WTC11 (cell line): ENCODE measurements around the gene QARS1. TPM values are rescaled to one million over a fixed set of nuclear protein-coding genes. Genes with fewer than 3 reads are reported as not detected.
A peak's percentile ranks its signal among the peaks of the same experiment; 100 is the strongest.

Experiments used
- AR ChIP-seq: fragments of 250-450 bp; sonication (Bioruptor Pico); IDR thresholded peaks from 2 replicates; pipeline ENCODE4 v1.9.0; 2021; ENCODE audit warnings: mild to moderate bottlenecking
- ATF6 ChIP-seq: sonication (generic); formaldehyde crosslinking; IDR thresholded peaks from 2 replicates; pipeline ENCODE4 v1.8.1; 2023; ENCODE audit warnings: mild to moderate bottlenecking, missing genetic modification reagents
- CBFB ChIP-seq: sonication (generic); formaldehyde crosslinking; IDR thresholded peaks from 2 replicates; pipeline ENCODE4 v1.8.1; 2022; ENCODE audit warnings: mild to moderate bottlenecking, low read depth, missing genetic modification reagents
- ETV6 ChIP-seq: sonication (generic); formaldehyde crosslinking; IDR thresholded peaks from 2 replicates; pipeline ENCODE4 v1.8.1; 2022; ENCODE audit warnings: mild to moderate bottlenecking, missing genetic modification reagents
- FOXP1 ChIP-seq: sonication (generic); formaldehyde crosslinking; IDR thresholded peaks from 2 replicates; pipeline ENCODE4 v1.8.0; 2022; ENCODE audit warnings: missing genetic modification reagents, mild to moderate bottlenecking, moderate library complexity, borderline replicate concordance
- FOXP4 ChIP-seq: sonication (generic); formaldehyde crosslinking; IDR thresholded peaks from 2 replicates; pipeline ENCODE4 v1.8.0; 2022; ENCODE audit warnings: mild to moderate bottlenecking, missing genetic modification reagents
- GRHL2 ChIP-seq: fragments of 250-450 bp; sonication (Bioruptor Pico); IDR thresholded peaks from 2 replicates; pipeline ENCODE4 v1.8.0; 2022; ENCODE audit warnings: mild to moderate bottlenecking, moderate library complexity; ENCODE audit not compliant: insufficient replicate concordance, severe bottlenecking
- JAZF1 ChIP-seq: fragments of 250-450 bp; sonication (Bioruptor Pico); IDR thresholded peaks from 2 replicates; pipeline ENCODE4 v1.9.0; 2021; ENCODE audit warnings: moderate library complexity, mild to moderate bottlenecking, inconsistent platforms
- KAT7 ChIP-seq: sonication (generic); formaldehyde crosslinking; IDR thresholded peaks from 2 replicates; pipeline ENCODE4 v1.8.1; 2023; ENCODE audit warnings: missing genetic modification reagents, mild to moderate bottlenecking, borderline replicate concordance
- MXD4 ChIP-seq: fragments of 250-450 bp; sonication (Bioruptor Pico); IDR thresholded peaks from 2 replicates; pipeline ENCODE4 v1.8.0; 2021; ENCODE audit warnings: mild to moderate bottlenecking, moderate library complexity, borderline replicate concordance
- NFYB ChIP-seq: sonication (generic); formaldehyde crosslinking; conservative IDR thresholded peaks from 2 replicates; pipeline ENCODE4 v1.8.0; 2022; ENCODE audit warnings: low read depth, missing genetic modification reagents
- PRDM15 ChIP-seq: sonication (generic); formaldehyde crosslinking; IDR thresholded peaks from 2 replicates; pipeline ENCODE4 v1.8.0; 2022; ENCODE audit warnings: missing genetic modification reagents
- SOX15 ChIP-seq: fragments of 250-450 bp; sonication (Bioruptor Pico); IDR thresholded peaks from 2 replicates; pipeline ENCODE4 v1.9.0; 2021; ENCODE audit warnings: mild to moderate bottlenecking
- STAT6 ChIP-seq: sonication (generic); formaldehyde crosslinking; conservative IDR thresholded peaks from 2 replicates; pipeline ENCODE4 v1.8.1; 2023; ENCODE audit warnings: mild to moderate bottlenecking, low read depth, missing genetic modification reagents, moderate library complexity
- TEAD1 ChIP-seq: sonication (generic); formaldehyde crosslinking; IDR thresholded peaks from 2 replicates; pipeline ENCODE4 v1.8.0; 2022; ENCODE audit warnings: mild to moderate bottlenecking, missing genetic modification reagents
- TEAD4 ChIP-seq: sonication (generic); formaldehyde crosslinking; IDR thresholded peaks from 2 replicates; pipeline ENCODE4 v1.8.0; 2022; ENCODE audit warnings: mild to moderate bottlenecking, missing genetic modification reagents
- ZBTB43 ChIP-seq: sonication (generic); formaldehyde crosslinking; IDR thresholded peaks from 2 replicates; pipeline ENCODE4 v1.8.1; 2023; ENCODE audit warnings: mild to moderate bottlenecking, missing genetic modification reagents
- ZNF121 ChIP-seq: sonication (generic); formaldehyde crosslinking; IDR thresholded peaks from 2 replicates; pipeline ENCODE4 v1.8.0; 2023; ENCODE audit warnings: missing genetic modification reagents
- ZNF263 ChIP-seq: sonication (generic); formaldehyde crosslinking; IDR thresholded peaks from 2 replicates; pipeline ENCODE4 v1.8.1; 2022; ENCODE audit warnings: low read depth, mild to moderate bottlenecking, moderate library complexity, missing genetic modification reagents
- ZNF317 ChIP-seq: sonication (generic); formaldehyde crosslinking; IDR thresholded peaks from 2 replicates; pipeline ENCODE4 v1.8.1; 2023; ENCODE audit warnings: low read depth, mild to moderate bottlenecking, moderate library complexity, missing genetic modification reagents, borderline replicate concordance
- ZNF425 ChIP-seq: fragments of 250-450 bp; sonication (Bioruptor Pico); conservative IDR thresholded peaks from 2 replicates; pipeline ENCODE4 v1.9.0; 2021; ENCODE audit warnings: mild to moderate bottlenecking
- total RNA-seq: library from RNA; stranded (reverse); gene quantifications from 3 replicates; pipeline ENCODE4 v1.2.3, GENCODE V29; 2021

Gene QARS1
- total RNA-seq, 1 experiment from 2014 or later = 471 TPM

GRCh38 chr3:49120438-49121131 lies 16.0 kb upstream of the QARS1 start, which contains the start of gene USP19 (continued):
- TF ChIP-seq KAT7 (CRISPR knock-in tag) (0 out of 2 replicates have a peak, but pooled peaks have one; percentile 90), ATF6 (CRISPR knock-in tag) (no peak), GRHL2 (CRISPR knock-in tag) (no peak), ETV6 (CRISPR knock-in tag) (peak; percentile 86), FOXP4 (CRISPR knock-in tag) (peak; percentile 47), TEAD1 (CRISPR knock-in tag) (peak; percentile 89; the same call in 1 of the 2 replicates), TEAD4 (CRISPR knock-in tag) (no peak), ZNF263 (no peak), CBFB (CRISPR knock-in tag) (no peak; the same call in none of the 2 replicates), ZNF121 (no peak), JAZF1 (CRISPR knock-in tag) (no peak), ZNF425 (CRISPR knock-in tag) (no peak), AR (CRISPR knock-in tag) (no peak), ZBTB43 (CRISPR knock-in tag) (0 out of 2 replicates have a peak, but pooled peaks have one; percentile 49), ZNF317 (CRISPR knock-in tag) (no peak), SOX15 (CRISPR knock-in tag) (no peak), STAT6 (CRISPR knock-in tag) (no peak), PRDM15 (CRISPR knock-in tag) (no peak), MXD4 (CRISPR knock-in tag) (no peak), FOXP1 (CRISPR knock-in tag) (peak; percentile 88; the same call in 1 of the 2 replicates), NFYB (CRISPR knock-in tag) (no peak)
